HG03521 (cell line): ENCODE results near the gene AMBRA1.
"Not testable (repeated sequence)": the region's sequence is repeated elsewhere in the genome, so short reads cannot be mapped to it uniquely, and the experiment has no call there.

ENCODE experiments used
- ATAC-seq: cut with Tn5 transposase; IDR thresholded peaks from one replicate; pipeline ENCODE4 v1.9.1; 2021; ENCODE audit warnings: mild to moderate bottlenecking, moderate library complexity; ENCODE audit not compliant: unreplicated experiment

Gene AMBRA1

GRCh38 chr11:46588131-46588530 is 5.7 kb downstream of the AMBRA1 start:
- ATAC-seq, result no peak

DNA sequence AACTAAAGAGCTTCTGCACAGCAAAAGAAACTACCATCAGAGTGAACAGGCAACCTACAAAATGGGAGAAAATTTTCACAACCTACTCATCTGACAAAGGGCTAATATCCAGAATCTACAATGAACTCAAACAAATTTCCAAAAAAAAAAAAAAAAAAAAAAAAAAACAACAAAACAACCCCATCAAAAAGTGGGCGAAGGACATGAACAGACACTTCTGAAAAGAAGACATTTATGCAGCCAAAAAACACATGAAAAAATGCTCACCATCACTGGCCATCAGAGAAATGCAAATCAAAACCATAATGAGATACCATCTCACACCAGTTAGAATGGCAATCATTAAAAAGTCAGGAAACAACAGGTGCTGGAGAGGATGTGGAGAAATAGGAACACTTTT is 10.3 kb downstream of the AMBRA1 start:
- not testable (repeated sequence) for ATAC-seq

GRCh38 chr11:46582588-46582987 is 11.2 kb downstream of the AMBRA1 start:
- no peak for ATAC-seq

DNA sequence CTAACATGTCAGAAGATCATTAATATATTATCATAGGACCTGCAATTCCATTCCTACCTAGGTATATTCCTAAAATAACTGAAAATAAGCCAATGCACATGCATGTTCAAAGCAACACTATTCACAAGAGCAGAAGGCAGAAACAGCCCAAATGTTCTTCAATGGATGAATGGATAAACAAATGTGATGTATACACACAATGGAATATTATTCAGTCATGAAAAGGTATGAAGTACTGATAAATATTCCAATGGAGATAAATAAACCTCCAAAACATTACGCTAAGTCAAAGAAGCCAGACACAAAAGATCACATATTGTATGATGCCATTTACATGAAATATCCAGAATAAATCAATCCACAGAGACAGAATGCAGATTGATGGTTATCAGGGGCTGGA is 16.8 kb downstream of the AMBRA1 start:
- no peak for ATAC-seq

GRCh38 chr11:46574656-46575055 is 19.2 kb downstream of the AMBRA1 start:
- ATAC-seq, result no peak

GRCh38 chr11:46570790-46571398 is 22.9 kb downstream of the AMBRA1 start:
- ATAC-seq, result no peak

GRCh38 chr11:46565232-46565840 is 28.5 kb downstream of the AMBRA1 start:
- ATAC-seq, result no peak

DNA sequence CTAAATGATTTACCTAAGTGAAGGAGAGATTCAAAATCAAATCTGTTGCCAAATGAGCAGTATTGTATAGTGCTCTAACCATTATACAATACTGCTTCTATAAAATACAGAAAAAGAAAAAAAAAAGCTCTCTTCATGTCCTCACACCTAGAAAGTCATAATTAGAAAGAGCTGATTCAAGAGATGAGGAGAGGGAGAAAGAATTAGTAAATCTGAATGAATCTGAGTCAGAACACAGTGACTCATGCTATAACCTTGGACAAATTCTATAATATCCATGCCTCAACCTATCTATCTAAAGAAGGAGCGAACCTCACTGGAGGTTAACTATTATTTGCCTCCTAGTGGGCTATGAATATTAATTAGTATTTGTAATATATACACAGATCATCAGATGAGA is 29.4 kb downstream of the AMBRA1 start:
- no peak for ATAC-seq

GRCh38 chr11:46562527-46562926 is 31.3 kb downstream of the AMBRA1 start:
- no peak for ATAC-seq

DNA sequence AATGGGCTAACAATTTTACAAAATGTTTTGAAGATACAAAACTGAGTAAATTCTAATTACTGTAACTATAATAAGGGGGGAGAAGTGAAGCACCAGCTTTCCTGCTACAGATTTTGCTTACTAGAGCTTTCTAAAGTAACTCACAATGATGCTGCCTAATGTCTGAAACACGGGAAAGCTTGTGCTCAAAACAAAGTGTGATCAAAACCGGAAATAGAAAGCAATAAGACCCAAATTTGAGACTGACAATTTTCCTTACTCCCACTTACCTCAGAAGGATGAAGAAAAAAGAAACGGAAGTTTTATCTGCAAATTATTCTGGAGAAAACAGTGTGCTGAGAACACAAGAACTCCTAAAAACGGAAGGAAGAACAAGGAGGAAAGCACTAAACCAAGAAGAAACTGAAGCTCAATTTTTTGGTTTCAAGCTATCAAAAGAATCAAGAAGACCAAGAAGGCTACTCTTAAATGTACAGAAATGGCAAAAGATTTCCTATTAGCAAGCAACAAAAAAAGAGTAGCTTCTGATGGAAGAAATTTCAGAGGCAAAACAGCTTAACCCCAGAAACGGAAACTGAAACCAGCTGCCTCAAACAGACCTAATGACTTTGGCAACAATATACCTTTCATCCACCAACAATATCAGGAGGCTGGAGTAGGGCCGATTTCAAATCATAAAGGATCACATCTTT is 33.4 kb downstream of the AMBRA1 start:
- ATAC-seq, result no peak

GRCh38 chr11:46559815-46560214 is 34.0 kb downstream of the AMBRA1 start:
- no peak for ATAC-seq

DNA sequence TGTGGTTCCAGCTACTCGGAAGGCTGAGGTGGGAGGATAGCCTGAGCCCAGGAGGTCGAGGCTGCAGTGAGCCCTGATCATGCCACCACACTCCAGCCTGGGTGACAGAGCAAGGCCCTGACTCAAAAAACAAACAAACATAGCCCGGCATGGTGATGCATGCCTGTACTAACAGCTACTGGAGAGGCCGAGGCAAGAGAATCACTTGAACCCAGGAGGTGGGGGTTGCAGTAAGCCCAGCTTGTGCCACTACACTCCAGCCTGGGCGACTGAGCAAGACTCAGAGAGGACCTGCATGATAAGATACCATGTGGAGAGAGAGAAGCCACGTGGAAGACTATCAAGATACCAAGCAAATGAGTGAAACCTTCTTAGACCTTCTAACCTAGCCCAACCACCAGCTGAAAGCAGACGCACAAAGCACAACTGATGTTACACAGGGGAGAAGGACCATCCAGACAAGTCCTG is 36.1 kb downstream of the AMBRA1 start:
- no peak for ATAC-seq

- ATAC-seq, result no peak
Observed at GRCh38 chr11:46555267-46556054, 38.4 kb downstream of the AMBRA1 start.

DNA sequence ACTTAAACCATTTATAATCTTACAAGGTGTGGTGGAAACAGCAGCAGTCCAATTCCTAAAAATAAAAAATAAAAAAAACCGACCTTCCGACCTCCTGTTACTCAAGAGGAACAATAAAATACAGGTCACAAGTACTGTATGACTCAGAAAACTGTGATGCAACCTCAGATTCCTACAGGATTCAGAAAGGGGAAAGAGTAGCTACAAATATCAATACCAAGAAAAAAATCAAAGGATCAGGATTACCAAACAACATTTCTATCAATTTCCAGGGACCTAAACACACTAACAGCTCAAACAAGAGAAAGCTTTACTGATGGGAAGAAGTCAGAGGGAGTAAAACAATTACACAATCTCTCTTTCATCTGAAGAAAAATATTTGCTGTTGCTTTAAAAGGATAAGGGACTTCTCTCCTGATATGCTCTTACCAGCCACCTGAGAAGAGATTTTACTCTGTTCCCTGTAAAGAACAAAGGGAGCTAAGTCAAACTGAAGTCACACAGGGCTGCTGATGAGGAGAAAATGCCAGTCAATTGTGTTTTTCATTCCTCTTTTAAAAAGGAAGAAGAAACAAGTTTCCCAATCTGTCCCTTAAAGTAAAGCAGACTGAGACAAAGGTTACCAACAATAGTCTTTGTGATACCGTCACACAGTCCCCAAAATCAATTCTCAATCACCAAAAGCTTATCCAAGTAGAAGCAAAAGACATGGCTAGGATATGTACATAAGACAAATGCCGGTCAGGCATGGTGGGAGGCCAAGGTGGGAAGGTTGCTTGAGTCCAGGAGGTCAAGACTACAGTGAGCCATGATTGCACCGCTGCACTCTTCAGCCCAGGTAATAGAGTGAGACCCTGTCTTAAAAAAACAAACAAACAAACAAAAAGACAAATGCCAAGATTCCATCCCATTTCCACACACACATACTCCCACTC is 39.3 kb downstream of the AMBRA1 start:
- no peak for ATAC-seq

- ATAC-seq, result no peak
Observed at GRCh38 chr11:46553814-46554212, 40.0 kb downstream of the AMBRA1 start.

DNA sequence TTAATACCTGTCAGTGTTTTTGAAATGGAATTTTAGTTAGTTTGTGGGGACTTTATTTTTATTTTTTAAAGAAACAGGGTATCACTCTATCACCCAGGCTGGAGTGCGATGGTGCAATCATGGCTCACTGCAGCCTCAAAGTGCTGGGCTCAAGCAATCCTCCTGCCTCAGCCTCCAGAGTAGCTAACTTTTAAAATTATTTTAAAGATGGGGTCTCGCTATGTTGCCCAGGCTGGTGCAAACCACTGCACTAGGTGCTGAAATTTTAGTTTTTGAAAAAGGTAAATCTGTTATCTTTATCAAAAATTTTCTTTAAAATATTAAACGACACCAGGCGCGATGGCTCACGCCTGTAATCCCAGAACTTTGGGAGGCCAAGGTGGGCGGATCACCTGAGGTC is 42.6 kb downstream of the AMBRA1 start:
- ATAC-seq, result no peak

DNA sequence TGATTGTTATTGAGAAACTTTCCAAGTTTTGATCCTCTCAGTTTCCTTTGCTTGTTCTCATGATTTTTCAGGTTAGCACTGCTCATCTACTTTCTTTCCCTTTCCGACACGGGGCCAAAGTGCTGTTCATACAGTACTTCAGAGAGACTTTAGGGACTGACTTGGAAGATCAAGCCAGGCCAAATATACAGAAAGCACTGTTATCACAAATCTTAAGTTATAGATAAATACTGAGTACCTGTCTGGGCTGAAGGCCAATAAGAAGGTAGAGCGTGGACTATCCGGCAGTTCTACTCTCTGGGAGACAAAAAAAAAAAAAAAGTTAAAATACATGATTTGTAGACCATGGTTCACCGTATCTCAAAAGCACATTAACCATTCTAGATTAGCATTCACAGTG is 46.2 kb downstream of the AMBRA1 start:
- no peak for ATAC-seq

GRCh38 chr11:46543564-46543963 is 50.3 kb downstream of the AMBRA1 start:
- no peak for ATAC-seq

DNA sequence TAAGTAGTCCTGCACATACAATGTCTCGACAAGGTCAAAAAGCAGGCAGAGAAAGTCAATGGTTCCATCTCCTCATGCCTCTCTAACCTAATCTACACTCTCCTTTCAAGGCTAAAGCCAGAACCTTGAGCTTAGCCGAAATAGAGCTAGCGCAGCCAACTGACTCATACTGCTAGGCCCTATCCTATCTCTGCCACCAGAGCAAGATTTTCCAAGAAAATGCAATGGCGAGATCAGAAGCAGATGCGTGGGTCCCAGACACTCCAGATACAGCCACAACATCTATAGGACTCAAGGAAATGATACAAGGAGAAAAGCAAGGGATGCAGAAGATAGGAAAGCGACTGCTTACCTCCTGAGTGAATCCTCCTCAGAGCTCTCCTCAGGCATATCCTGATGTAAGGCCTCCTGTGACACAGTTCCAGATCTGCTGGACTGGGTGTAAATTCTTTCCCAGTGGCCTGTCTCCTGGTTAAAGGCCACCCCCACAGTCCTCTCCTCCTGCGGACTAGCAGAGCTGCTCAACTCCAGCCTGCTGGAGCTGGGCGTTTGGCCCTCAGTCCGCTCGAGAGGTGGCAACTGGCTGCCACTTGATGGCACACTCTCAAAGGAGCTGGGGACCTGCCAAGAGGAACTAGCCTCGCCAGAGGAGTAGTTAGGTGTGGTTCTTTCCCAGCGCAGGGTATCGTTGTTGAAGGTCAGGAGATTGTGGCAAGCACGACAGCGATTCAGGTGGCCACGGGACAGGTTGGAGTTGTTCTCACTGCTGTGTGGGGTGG is 52.0 kb downstream of the AMBRA1 start:
- ATAC-seq, result no peak

DNA sequence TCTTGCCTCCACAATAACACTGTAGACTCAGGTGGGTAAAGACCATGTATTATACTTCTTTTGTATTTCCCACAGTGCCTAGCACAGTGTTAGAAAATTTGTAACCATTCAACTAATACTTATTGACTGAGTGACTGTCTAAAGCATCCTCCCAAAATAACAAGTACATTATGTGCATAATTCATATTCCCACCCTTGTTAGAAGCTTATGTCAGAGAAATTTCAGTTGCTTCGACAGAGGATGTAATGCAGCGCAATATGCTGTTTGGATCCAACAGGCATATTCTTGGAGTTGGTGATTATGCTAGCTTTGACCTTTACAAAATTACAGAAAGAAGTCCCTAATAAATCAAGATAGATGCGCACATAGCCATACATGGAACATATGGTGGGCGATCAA is 53.0 kb downstream of the AMBRA1 start:
- ATAC-seq, result no peak
